GM12878 (cell line): Measurements from ENCODE around the gene ARHGAP5. TPM values are rescaled to one million over a fixed set of nuclear protein-coding genes. Genes with fewer than 3 reads are reported as not detected.
A peak's percentile ranks its signal among the peaks of the same experiment; 100 is the strongest.

Experiments
- BHLHE40 ChIP-seq, 2 experiments: fragments of 450-650 bp in 1 of 2; IDR thresholded peaks; 2 replicates each; pipeline ENCODE4 v1.6.1; 2011 to 2017; ENCODE audit warnings: low read depth in 2 of 2, borderline replicate concordance in 1 of 2, improper control_type of control experiment in 1 of 2, low read length in 1 of 2, mild to moderate bottlenecking in 1 of 2
- CBX3 ChIP-seq: fragments of 200-600 bp; sonication (generic); IDR thresholded peaks from 2 replicates; pipeline ENCODE4 v1.6.1; 2016; ENCODE audit warnings: low read depth, borderline replicate concordance
- CEBPB ChIP-seq, 2 experiments: fragments of 150-350 bp in 1 of 2; IDR thresholded peaks; 2 replicates each; pipeline ENCODE4 v1.6.1; 2012 to 2014; ENCODE audit warnings: low read depth in 2 of 2, low read length in 2 of 2, borderline replicate concordance in 1 of 2, inconsistent platforms in 1 of 2
- CEBPZ ChIP-seq: fragments of 150-350 bp; IDR thresholded peaks from 2 replicates; pipeline ENCODE4 v1.6.1; 2016; ENCODE audit warnings: low read depth, low read length
- CREB1 ChIP-seq: IDR thresholded peaks from 2 replicates; pipeline ENCODE4 v1.6.1; 2012; ENCODE audit warnings: low read depth, mild to moderate bottlenecking, inconsistent platforms
- EGR1 ChIP-seq, 2 experiments: IDR thresholded peaks; 1 replicate in 1 of 2; 2 replicates in 1 of 2; pipeline ENCODE4 v1.6.1; 2011 to 2012; ENCODE audit warnings: low read depth in 2 of 2, low read length in 2 of 2, borderline replicate concordance in 1 of 2, mild to moderate bottlenecking in 1 of 2, moderate library complexity in 1 of 2
- ESRRA ChIP-seq: IDR thresholded peaks from 2 replicates; pipeline ENCODE4 v1.6.1; 2012; ENCODE audit warnings: mild to moderate bottlenecking, low read length, improper control_type of control experiment
- EZH2 ChIP-seq: IDR thresholded peaks from 2 replicates; pipeline ENCODE4 v1.6.1; 2012; ENCODE audit warnings: low read depth, mild to moderate bottlenecking, control low read depth, inconsistent platforms, low read length, borderline replicate concordance; ENCODE audit not compliant: control insufficient read depth
- FOS ChIP-seq: IDR thresholded peaks from 3 replicates; pipeline ENCODE4 v1.6.1; 2011; ENCODE audit warnings: borderline replicate concordance; ENCODE audit not compliant: insufficient read length; ENCODE audit errors: extremely low read depth
- FOXM1 ChIP-seq: IDR thresholded peaks from 2 replicates; pipeline ENCODE4 v1.6.1; 2012; ENCODE audit warnings: low read depth, mild to moderate bottlenecking, inconsistent platforms, low read length, moderate library complexity
- GABPA ChIP-seq: IDR thresholded peaks from 2 replicates; pipeline ENCODE4 v1.6.1; 2014; ENCODE audit warnings: antibody characterized with exemption, low read depth, mild to moderate bottlenecking, inconsistent platforms
- HCFC1 ChIP-seq: fragments of 150-350 bp; IDR thresholded peaks from 2 replicates; pipeline ENCODE4 v1.6.1; 2014; ENCODE audit warnings: low read length
- HDAC2 ChIP-seq: fragments of 200-600 bp; sonication (generic); IDR thresholded peaks from 2 replicates; pipeline ENCODE4 v1.6.1; 2017
- HDGF ChIP-seq: fragments of 450-650 bp; IDR thresholded peaks from 2 replicates; pipeline ENCODE4 v1.6.1; 2016; ENCODE audit warnings: antibody characterized with exemption
- IKZF2 ChIP-seq, 2 experiments: fragments of 450-650 bp; IDR thresholded peaks; 2 replicates each; pipeline ENCODE4 v1.6.1; 2017; ENCODE audit warnings: mild to moderate bottlenecking in 2 of 2, moderate library complexity in 2 of 2
- MLLT1 ChIP-seq: fragments of 450-650 bp; IDR thresholded peaks from 2 replicates; pipeline ENCODE4 v1.6.1; 2016; ENCODE audit warnings: mild to moderate bottlenecking
- NBN ChIP-seq: fragments of 450-650 bp; IDR thresholded peaks from 2 replicates; pipeline ENCODE4 v1.6.1; 2016
- NFXL1 ChIP-seq: fragments of 450-650 bp; IDR thresholded peaks from 2 replicates; pipeline ENCODE4 v1.6.1; 2017; ENCODE audit warnings: antibody characterized with exemption, mild to moderate bottlenecking, borderline replicate concordance
- PAX8 ChIP-seq: fragments of 450-650 bp; IDR thresholded peaks from 2 replicates; pipeline ENCODE4 v1.6.1; 2017; ENCODE audit warnings: mild to moderate bottlenecking, moderate library complexity
- POLR2AphosphoS5 ChIP-seq: IDR thresholded peaks from 2 replicates; pipeline ENCODE4 v1.6.1; 2011; ENCODE audit warnings: mild to moderate bottlenecking, low read length, inconsistent platforms
- POU2F2 ChIP-seq: IDR thresholded peaks from 3 replicates; pipeline ENCODE4 v1.6.1; 2011; ENCODE audit warnings: low read depth, mild to moderate bottlenecking, low read length, borderline replicate concordance
- RBBP5 ChIP-seq: fragments of 200-600 bp; sonication (generic); conservative IDR thresholded peaks from 2 replicates; pipeline ENCODE4 v1.6.1; 2016
- SIN3A ChIP-seq: IDR thresholded peaks from 2 replicates; pipeline ENCODE4 v1.6.1; 2012; ENCODE audit warnings: low read depth, low read length, improper control_type of control experiment
- TCF3 ChIP-seq: IDR thresholded peaks from 2 replicates; pipeline ENCODE4 v1.6.1; 2012; ENCODE audit warnings: low read depth, mild to moderate bottlenecking, low read length, borderline replicate concordance; ENCODE audit not compliant: insufficient read depth
- ZNF217 ChIP-seq: fragments of 450-650 bp; IDR thresholded peaks from 2 replicates; pipeline ENCODE4 v1.6.1; 2017; ENCODE audit warnings: antibody characterized with exemption, mild to moderate bottlenecking
- ZNF274 ChIP-seq: IDR thresholded peaks from one replicate; pipeline ENCODE4 v1.8.0; 2011; ENCODE audit not compliant: insufficient read length, insufficient read depth
- ZNF384 ChIP-seq: IDR thresholded peaks from 2 replicates; pipeline ENCODE4 v1.6.1; 2012; ENCODE audit warnings: low read depth, mild to moderate bottlenecking, low read length, improper control_type of control experiment, borderline replicate concordance
- polyA plus RNA-seq, 11 experiments: library from polyadenylated mRNA; depleted of rRNA in 4 of 11; unstranded in 6 of 11; stranded (reverse) in 5 of 11; fragments of >200 nt; fragmentation: Nextera tagmentation in 4 of 11; fragmentation: Illumina TruSeq in 1 of 11; extraction: Ambion mirVana in 4 of 11; extraction: Trizol in 1 of 11; gene quantifications; 1 replicate in 1 of 11; 2 replicates in 10 of 11; pipeline versions ENCODE4 v1.2.1 to v1.2.3, GENCODE V29; 2011 to 2016; ENCODE audit warnings: inconsistent platforms in 2 of 11, missing spikeins in 2 of 11, low read depth in 1 of 11
- total RNA-seq, 4 experiments: library from RNA; depleted of rRNA in 3 of 4; stranded (reverse); fragments of >200 nt in 3 of 4; fragmentation: Illumina TruSeq in 1 of 4; extraction: Trizol in 1 of 4; gene quantifications; 2 replicates each; pipeline versions ENCODE4 v1.2.1 to v1.2.3, GENCODE V29; 2013 to 2021
- TF ChIP-seq, protein P1 (sequence below): IDR thresholded peaks from 2 replicates; pipeline ENCODE4 v1.6.1; 2012; ENCODE audit warnings: low read length, inconsistent platforms

ARHGAP5 gene
- total and polyA plus RNA-seq, 10 of the 15 experiments (the other 5 are each of a cell fraction or from before 2014, with no cell fraction given): 0.91 to 19.6 (median 7.2) TPM

GRCh38 chr14:32201193-32201815 is 124.2 kb downstream of the ARHGAP5 start (continued):
- no peak for TF ChIP-seq EGR1 (IDR thresholded peaks at IDR 0.05; ENCODE audit: borderline replicate concordance in 1 of 2, low read depth in 2 of 2, low read length in 2 of 2)
- TF ChIP-seq PAX8: no peak
- no peak; the same call in 1 of the 2 replicates for TF ChIP-seq MLLT1
- TF ChIP-seq IKZF2 (IDR thresholded peaks at IDR 0.05): no peak
- no peak for TF ChIP-seq CEBPZ
- no peak for TF ChIP-seq FOS
- TF ChIP-seq EZH2: no peak
- TF ChIP-seq BHLHE40 (IDR thresholded peaks at IDR 0.05; ENCODE audit: borderline replicate concordance in 1 of 2, low read depth in 2 of 2, low read length in 1 of 2): peak in 1 of 2 experiments; percentile 59; a peak in 2 of 4 replicates
- TF ChIP-seq HDGF: no peak
- no peak for TF ChIP-seq HDAC2
- no peak for TF ChIP-seq ZNF217
- no peak for TF ChIP-seq RBBP5
- no peak for TF ChIP-seq CREB1
- peak; percentile 76; the same call in 1 of the 2 replicates for TF ChIP-seq TCF3
- TF ChIP-seq ESRRA: no peak
- 0 out of 2 replicates have a peak, but pooled peaks have one; percentile 45 for TF ChIP-seq SIN3A
- TF ChIP-seq GABPA: no peak
- TF ChIP-seq CEBPB (IDR thresholded peaks at IDR 0.05; ENCODE audit: borderline replicate concordance in 1 of 2, low read depth in 2 of 2, low read length in 2 of 2): no peak
- TF ChIP-seq ZNF384: no peak
- no peak for TF ChIP-seq ZNF274
- TF ChIP-seq NFXL1: no peak
- TF ChIP-seq POU2F2: no peak
- no peak for TF ChIP-seq CBX3
- TF ChIP-seq FOXM1: no peak
- no peak for TF ChIP-seq POLR2AphosphoS5
- TF ChIP-seq NBN: no peak
- TF ChIP-seq HCFC1: no peak
- TF ChIP-seq, protein P1, sequence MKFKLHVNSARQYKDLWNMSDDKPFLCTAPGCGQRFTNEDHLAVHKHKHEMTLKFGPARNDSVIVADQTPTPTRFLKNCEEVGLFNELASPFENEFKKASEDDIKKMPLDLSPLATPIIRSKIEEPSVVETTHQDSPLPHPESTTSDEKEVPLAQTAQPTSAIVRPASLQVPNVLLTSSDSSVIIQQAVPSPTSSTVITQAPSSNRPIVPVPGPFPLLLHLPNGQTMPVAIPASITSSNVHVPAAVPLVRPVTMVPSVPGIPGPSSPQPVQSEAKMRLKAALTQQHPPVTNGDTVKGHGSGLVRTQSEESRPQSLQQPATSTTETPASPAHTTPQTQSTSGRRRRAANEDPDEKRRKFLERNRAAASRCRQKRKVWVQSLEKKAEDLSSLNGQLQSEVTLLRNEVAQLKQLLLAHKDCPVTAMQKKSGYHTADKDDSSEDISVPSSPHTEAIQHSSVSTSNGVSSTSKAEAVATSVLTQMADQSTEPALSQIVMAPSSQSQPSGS: no peak
